Activated CD4-positive, alpha-beta T cell treated with anti-CD3 and anti-CD28 coated beads, Interleukin-10, Interleukin-2, amounts not matched to agents 100 ng/mL and 50 ng/mL, durations not matched to agents 16 hours and 8 hours (primary cell): ENCODE data around the gene ARHGAP44.

ENCODE experiments used
- DNase-seq: peaks from one replicate; pipeline ENCODE4 v3.0.0-alpha.2; 2020

Gene ARHGAP44

DNA sequence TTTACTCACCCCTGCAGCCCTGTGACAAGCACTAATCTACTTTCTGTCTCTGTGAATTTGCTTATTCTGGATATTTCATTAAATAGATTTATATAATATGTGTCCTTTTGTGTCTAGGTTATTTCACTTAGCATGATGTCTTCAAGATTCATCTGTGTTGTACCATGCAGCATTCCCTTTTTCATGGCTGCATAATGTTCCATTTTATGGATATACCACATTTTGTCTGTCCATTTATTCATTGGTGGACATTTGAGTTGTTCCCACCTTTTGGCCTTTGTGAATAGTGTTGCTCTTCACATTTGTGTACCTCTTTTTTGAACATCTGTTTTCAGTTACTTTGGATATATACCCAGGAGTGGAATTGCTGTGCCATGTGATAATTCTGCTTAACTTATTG, 118.2 kb downstream of the ARHGAP44 start:
- DNase-seq = no peak

- DNase-seq = no peak
Measured at GRCh38 chr17:12909046-12909445, 119.7 kb downstream of the ARHGAP44 start.

DNA sequence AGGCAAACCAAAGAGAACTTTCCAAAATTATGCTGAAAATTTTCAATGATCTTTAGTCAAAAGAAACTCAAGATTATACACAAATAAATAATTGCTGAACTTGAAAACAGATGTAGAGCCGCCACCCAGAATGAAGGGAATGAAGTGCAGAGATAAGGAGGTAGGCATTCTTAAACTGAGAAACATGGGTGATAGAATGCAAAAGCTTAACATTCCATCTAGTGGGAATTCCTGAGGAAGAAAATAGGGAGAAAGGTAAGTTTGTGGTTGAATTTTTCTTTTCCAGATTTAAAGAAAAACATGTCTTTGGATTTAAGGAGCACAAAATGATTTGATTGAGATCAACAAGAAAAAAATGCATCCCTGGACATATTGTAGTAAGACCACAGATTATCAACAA, 120.2 kb downstream of the ARHGAP44 start:
- DNase-seq = no peak

DNA sequence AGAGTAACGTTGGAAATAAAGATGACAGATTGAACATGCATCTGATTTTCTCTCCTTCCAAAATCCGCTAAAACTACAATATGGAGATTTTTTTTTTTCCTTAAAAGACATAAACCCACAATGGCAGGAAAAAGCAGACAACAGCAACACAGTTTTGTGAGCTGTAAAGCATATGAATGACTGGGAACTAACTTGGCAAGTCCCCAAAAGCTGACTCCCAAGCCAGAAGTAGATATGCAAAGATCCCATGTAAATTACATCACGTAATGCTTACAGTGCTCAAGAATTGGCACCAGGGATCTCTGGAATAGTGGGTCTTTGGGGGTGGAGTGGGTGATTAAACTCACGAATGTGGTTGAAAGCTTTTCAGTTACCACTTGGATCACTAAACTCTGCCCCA, 121.9 kb downstream of the ARHGAP44 start:
- no peak for DNase-seq

DNA sequence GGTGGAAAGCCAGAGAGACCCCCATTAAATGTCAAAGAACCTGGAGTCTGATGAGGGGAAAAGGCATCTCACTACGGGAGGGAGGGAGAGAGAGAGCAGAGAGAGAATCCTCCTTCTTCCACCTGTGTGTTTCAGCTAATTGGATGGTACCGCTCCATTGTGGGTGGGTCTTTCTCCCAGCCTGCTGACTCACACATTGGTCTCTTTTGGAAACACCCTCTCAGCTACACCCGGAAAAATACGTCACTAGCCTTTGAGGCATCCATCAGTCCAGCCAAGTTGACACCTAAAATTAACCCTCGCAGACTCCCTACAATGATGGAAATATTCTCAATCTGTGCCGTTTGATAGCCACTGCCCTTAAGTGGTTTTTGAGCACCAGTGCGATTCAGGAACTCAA, 128.1 kb downstream of the ARHGAP44 start:
- no peak for DNase-seq

GRCh38 chr17:12918142-12918541, 128.8 kb downstream of the ARHGAP44 start:
- DNase-seq = no peak

- DNase-seq = no peak
Measured at GRCh38 chr17:12922120-12922519, 132.8 kb downstream of the ARHGAP44 start.

DNA sequence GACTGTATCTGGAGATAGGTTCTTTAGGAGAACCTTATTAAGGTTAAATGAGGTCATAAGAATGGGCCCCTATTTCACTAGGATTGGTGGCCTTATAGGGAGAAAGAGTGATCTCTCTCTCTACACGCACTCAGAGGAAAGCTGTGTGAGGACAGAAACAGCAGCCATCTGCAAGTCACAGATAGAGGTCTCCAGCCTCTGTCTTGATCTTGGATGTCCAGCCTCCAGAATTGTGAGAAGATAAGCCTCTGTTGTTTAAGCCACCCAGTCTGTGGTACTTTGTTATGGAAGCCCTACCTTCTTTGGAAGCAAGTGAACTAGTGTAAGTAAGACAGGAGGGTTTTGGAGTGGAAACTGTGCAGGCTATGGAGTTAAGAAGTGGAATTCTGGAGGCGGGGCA, 135.3 kb downstream of the ARHGAP44 start:
- no peak for DNase-seq

DNA sequence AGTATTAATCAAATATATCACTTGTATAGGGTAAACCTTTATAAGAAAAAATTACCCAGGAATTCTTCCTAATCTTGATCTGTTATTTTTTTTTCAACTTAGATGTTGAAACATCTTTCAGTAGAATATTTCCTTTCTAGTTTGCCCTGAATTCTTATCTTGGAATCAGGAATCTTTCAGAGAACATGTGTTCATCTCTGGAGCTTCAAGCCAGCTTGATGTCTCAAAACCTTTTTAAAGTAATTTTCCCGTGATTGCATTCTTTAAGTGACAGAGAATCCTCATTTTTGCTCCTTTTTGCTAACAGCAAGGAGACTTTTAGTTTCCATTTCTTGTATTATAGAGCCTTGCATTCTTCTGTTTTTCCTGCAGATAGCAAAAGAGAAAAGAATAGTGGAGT, 137.7 kb downstream of the ARHGAP44 start:
- DNase-seq = no peak

GRCh38 chr17:12927541-12928425, 138.5 kb downstream of the ARHGAP44 start:
- no peak for DNase-seq

DNA sequence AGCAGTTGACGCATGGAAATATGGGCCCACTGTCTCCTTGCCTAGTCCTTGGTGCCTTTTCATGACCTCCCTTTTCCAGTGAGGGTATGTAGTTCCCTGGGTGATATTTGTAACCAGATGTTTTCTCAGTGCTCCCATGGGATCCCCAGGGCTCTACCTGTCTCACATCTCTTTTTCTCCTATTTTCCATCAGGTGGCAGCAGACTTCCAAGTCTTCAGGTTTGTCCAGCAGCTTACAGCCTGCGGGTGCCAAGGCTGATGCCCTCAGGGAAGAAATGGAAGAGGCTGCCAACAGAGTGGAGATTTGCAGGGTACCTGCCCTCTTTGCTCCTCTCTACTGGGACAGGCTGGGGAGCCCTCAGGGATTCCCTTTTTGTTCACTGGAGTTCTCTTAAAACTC, 139.4 kb downstream of the ARHGAP44 start:
- no peak for DNase-seq

- no peak for DNase-seq
Measured at GRCh38 chr17:12936501-12936900, 147.2 kb downstream of the ARHGAP44 start.

DNA sequence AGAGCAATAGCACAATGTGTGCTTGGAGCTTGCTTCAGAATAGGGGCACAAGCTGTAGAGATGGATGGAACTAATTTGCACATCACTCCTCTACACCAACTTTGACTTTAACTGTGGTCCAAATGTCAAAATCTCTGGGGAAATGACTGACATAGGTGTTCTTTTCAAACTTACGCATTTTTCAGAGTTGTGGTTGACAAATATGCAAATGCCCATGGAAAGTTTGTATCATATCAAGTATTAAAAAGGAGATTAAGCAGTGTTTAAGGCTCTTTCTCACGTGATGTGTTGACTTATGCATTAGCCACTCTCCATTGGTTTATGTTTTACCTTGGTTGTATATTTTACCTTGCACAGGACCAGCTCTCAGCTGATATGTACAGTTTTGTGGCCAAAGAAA, 151.4 kb downstream of the ARHGAP44 start:
- DNase-seq = no peak

GRCh38 chr17:12947047-12947446, 157.7 kb downstream of the ARHGAP44 start:
- DNase-seq = no peak

DNA sequence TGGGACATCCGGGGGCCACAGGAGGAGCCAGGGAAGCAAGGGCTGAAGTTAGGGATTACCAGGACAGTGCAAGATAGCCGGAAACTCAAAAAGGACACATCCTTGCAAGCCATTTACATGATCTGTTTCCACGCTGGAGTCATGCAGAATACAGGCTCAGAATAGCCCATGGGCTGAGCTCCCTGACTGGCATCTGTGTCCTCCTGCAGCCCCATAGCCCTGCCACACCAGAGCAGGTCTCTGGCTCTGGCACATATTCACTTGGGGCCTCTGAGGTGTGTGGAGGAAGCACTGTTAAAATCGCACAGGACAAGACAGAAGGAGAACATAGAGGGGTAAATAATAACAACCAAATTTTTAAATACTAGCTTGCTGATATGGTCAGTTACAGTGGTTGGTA, 162.7 kb downstream of the ARHGAP44 start:
- DNase-seq = no peak

DNA sequence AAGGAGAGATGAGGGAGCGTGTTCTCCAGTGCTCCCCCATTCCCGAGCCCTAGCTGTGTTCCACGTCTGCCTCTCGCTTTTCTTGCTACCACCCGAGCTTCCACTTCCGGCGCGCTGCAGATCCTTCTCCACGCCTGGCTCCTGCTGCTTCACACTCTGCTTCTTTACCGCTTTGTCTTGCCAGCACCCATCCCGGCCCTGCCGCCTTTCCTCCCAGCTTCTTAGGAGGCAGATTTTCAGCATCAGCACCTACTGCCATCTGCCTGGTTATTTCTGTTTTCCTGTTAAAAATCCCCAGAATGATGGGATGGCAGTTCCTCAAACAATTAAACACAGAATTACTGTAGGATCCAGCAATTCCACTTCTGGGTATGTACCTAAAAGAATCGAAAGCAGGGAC, 163.9 kb downstream of the ARHGAP44 start:
- no peak for DNase-seq

- no peak for DNase-seq
Measured at GRCh38 chr17:12955521-12955920, 166.2 kb downstream of the ARHGAP44 start.

GRCh38 chr17:12958786-12959185, 169.5 kb downstream of the ARHGAP44 start:
- no peak for DNase-seq

GRCh38 chr17:12959441-12959840, 170.1 kb downstream of the ARHGAP44 start:
- no peak for DNase-seq

DNA sequence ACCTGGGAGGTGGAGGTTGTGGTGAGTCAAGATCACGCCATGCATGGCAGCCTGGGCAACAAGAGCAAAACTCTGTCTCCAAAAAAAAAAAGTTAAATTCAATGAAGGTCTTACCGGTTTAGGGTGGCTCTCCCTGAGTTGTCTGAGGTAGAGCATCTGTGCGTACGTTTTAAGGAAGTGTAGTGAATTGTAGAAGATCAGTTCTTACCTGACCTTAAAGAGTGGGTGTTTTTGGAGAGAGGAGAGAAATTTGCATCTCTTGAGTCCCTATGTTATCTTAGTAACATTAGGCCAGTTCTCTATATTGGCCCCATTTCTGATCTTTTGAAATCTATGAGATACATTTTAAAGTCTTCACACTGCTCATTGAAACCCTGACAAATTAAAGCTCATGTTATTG, 172.4 kb downstream of the ARHGAP44 start:
- DNase-seq = no peak

GRCh38 chr17:12963505-12963904, 174.2 kb downstream of the ARHGAP44 start:
- DNase-seq = no peak

DNA sequence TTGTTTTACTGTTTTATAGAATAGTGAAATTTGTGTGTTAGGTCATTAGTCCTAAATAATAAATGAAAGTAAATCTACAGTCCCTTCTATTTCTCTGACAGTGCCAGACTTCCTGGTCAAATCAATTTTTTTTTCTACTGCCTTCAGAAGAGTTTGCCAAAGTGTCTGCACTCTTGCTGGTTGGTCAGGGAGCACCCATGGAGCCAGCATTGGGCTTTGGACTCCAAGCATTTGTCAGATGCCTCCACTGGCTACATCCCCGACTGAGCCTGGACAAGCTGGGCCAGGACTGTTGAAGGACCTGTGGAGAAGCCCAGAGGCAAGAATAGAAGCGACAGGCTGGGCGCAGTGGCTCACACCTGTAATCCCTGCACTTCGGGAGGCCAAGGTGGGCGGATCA, 174.9 kb downstream of the ARHGAP44 start:
- DNase-seq = no peak

GRCh38 chr17:12964840-12965239, 175.5 kb downstream of the ARHGAP44 start:
- no peak for DNase-seq

- DNase-seq = no peak
Measured at GRCh38 chr17:12965988-12966387, 176.7 kb downstream of the ARHGAP44 start.

- DNase-seq = no peak
Measured at GRCh38 chr17:12966413-12966812, 177.1 kb downstream of the ARHGAP44 start.
